ENCODE data around the gene HOXD1. TPM values are rescaled to one million over a fixed set of nuclear protein-coding genes. Genes with fewer than 3 reads are reported as not detected.

The HOXD1 gene
- polyA plus RNA-seq, 1 of the 3 experiments (the other 2 are of a cell fraction) = not detected

- Histone ChIP-seq H3K27ac (ENCODE audit: low read depth in 2 of 2, low read length in 1 of 2) (no peak overlapping the region), H3K4me3 (ENCODE audit: low read depth in 2 of 2, low read length in 1 of 2) (no peak overlapping the region), H3F3A (replicated peaks; ENCODE audit: insufficient read depth) (no peaks in the 10 kb centered on the region), H3K79me2 (ENCODE audit: insufficient read depth) (no peaks in the 10 kb centered on the region), H4K20me1 (ENCODE audit: insufficient read depth) (no peaks in the 10 kb centered on the region), H3K9me2 (no peaks in the 10 kb centered on the region), H2AFZ (ENCODE audit: low read depth) (no peak overlapping the region), H3K9me3 (no peaks in the 10 kb centered on the region), H3K36me3 (replicated peaks in 1 of 2; ENCODE audit: control insufficient read depth in 1 of 2, insufficient read depth in 2 of 2, low read length in 1 of 2) (peaks cover 0 to 3% of the 10 kb centered on the region in 2 experiments), H3K9ac (no peak overlapping the region), H3K4me1 (ENCODE audit: control insufficient read depth in 1 of 2, insufficient read depth in 2 of 2, low read depth in 1 of 2, low read length in 1 of 2) (peaks cover 0 to 8% of the 10 kb centered on the region in 2 experiments; a peak in 2 of 4 replicates), H3K4me2 (no peak overlapping the region), H3K27me3 (ENCODE audit: insufficient read depth) (no peaks in the 10 kb centered on the region)
- DNase-seq = no peak
- 94% methylated on average over 44 of the region's 50 CpGs for WGBS (ENCODE audit: low lambda C conversion rate)
- CTCF ChIA-PET = interaction anchor here (0.5 to 2.0 kb wide), 5 partner anchors 9 to 586 kb away, joined by 3 to 8 read pairs (median 4); no protein-coding TSS in a partner anchor
- TF ChIP-seq JUND (IDR thresholded peaks at IDR 0.05) = no peak
- TF ChIP-seq RAD21 (IDR thresholded peaks at IDR 0.05; ENCODE audit: low read length) = no peak
- TF ChIP-seq RFX5 (IDR thresholded peaks at IDR 0.05; ENCODE audit: low read length) = no peak
- TF ChIP-seq TEAD4 (IDR thresholded peaks at IDR 0.05; ENCODE audit: borderline replicate concordance, insufficient read depth) = no peak
- no peak for TF ChIP-seq ZBTB33 (IDR thresholded peaks at IDR 0.05; ENCODE audit: borderline replicate concordance, low read depth)
- no peak for TF ChIP-seq NRF1 (IDR thresholded peaks at IDR 0.05; ENCODE audit: low read depth, low read length)
- no peak for TF ChIP-seq MAX (IDR thresholded peaks at IDR 0.05; ENCODE audit: low read depth)
- TF ChIP-seq NFIC (IDR thresholded peaks at IDR 0.05; ENCODE audit: borderline replicate concordance) = no peak
- TF ChIP-seq PBX3 (IDR thresholded peaks at IDR 0.05) = no peak
- no peak for TF ChIP-seq TAF1 (IDR thresholded peaks at IDR 0.05; ENCODE audit: borderline replicate concordance, low read depth, low read length)
- TF ChIP-seq RXRA (IDR thresholded peaks at IDR 0.05; ENCODE audit: borderline replicate concordance, low read depth) = no peak
- no peak for TF ChIP-seq FOXJ3 (CRISPR knock-in tag; IDR thresholded peaks at IDR 0.05)
- no peak for TF ChIP-seq SIN3A (IDR thresholded peaks at IDR 0.05; ENCODE audit: borderline replicate concordance, low read depth, low read length)
- no peak for TF ChIP-seq IRF3 (IDR thresholded peaks at IDR 0.05; ENCODE audit: low read depth, low read length)
- no peak for TF ChIP-seq CHD2 (IDR thresholded peaks at IDR 0.05; ENCODE audit: low read length, partially characterized antibody)
- no peak for TF ChIP-seq MXI1 (IDR thresholded peaks at IDR 0.05; ENCODE audit: low read depth, low read length)
- TF ChIP-seq GABPA (IDR thresholded peaks at IDR 0.05; ENCODE audit: low read depth) = no peak
- POLR2A ChIA-PET = interaction anchor here (0.7 kb wide), 1 partner anchor 9 kb away, joined by 4 read pairs; no protein-coding TSS in a partner anchor
Observed at GRCh38 chr2:176160251-176160985, 28.1 kb upstream of the HOXD1 start.

Data from SK-N-SH (cell line).